NCI-H187 (cell line): ENCODE results near the gene ZNF718.
"Not testable (repeated sequence)": the region's sequence is repeated elsewhere in the genome, so short reads cannot be mapped to it uniquely, and the experiment has no call there.

ENCODE experiments used
- DNase-seq, 2 experiments: peaks; one replicate each; lab custom pipeline; 2025; lab: John Stamatoyannopoulos, UW

ZNF718 gene

GRCh38 chr4:161496-162284 is 37.4 kb downstream of the ZNF718 start:
- no peak for DNase-seq

DNA sequence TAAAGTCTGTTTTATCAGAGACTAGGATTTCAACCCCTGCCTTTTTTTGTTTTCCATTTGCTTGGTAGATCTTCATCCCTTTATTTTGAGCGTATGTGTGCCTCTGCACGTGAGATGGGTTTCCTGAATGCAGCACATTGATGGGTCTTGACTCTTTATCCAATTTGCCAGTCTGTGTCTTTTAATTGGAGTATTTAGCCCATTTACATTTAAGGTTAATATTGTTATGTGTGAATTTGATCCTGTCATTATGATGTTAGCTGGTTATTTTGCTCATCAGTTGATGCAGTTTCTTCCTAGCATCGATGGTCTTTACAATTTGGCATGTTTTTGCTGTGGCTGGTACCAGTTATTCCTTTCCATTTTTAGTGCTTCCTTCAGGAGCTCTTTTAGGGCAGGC is 45.3 kb downstream of the ZNF718 start:
- not testable (repeated sequence) for DNase-seq

DNA sequence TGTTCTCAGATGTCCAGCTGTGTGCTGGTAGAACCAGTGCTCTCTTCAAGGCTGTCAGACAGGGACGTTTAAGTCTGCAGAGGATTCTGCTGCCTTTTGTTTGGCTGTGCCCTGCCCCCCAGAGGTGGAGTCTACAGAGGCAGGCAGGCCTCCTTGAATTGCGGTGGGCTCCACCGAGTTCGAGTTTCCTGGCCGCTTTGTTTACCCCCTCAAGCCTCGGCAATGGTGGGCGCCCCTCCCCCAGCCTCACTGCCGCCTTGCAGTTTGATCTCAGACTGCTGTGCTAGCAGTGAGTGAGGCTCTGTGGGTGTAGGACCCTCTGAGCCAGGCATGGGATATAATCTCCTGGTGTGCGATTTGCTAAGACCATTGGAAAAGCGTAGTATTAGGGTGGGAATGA is 47.0 kb downstream of the ZNF718 start:
- not testable (repeated sequence) for DNase-seq

DNA sequence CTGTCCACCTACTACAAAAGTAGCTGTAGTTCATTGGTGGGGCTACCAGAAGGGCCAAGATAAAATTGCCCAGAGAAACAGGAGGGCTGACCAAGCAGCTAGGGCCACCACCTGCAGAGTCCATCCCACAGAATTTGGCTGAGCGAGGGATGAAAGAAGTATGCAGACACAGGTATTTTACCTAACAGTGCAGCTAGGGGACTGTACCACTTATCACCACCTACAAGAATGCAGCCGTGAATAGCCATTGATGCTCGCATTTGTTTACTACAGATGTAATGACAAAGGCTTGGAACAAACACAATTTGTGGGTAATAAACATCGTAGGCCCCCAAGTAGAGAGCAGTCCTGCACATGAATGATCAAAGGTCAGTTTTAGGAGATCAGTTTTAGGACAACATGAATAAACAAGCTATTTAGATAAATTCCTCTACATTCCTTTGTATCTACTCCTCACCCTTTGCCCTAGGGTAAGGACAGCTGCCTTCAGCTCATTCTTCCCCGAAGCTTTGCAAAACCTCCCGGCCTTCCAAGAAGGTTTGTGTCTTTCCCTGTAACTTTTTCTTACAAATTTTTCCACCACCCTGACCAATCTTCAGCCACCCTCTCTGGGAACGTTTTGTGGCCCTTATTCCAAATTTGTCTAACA is 49.5 kb downstream of the ZNF718 start:
- DNase-seq: no peak

- no peak for DNase-seq
Observed at GRCh38 chr4:175986-176385, 51.7 kb downstream of the ZNF718 start.

DNA sequence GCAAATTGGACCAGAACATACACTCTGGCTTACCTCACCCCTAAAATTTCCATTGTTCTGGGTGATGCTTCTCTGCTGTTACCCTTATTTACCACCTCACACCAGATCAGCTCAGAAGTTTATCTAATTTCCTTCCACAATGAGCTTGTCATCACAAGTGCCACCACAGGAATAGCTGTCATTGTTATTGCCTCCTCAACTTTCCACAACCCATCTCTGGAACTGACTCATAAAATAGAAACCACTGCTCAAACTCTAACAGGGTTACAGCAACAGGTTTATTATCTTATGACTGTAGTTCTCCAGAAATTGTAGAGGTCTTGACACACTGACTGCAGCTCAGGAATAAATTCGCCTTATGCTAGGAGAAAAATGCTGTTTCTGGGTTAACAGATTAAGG is 52.7 kb downstream of the ZNF718 start:
- DNase-seq: no peak

DNA sequence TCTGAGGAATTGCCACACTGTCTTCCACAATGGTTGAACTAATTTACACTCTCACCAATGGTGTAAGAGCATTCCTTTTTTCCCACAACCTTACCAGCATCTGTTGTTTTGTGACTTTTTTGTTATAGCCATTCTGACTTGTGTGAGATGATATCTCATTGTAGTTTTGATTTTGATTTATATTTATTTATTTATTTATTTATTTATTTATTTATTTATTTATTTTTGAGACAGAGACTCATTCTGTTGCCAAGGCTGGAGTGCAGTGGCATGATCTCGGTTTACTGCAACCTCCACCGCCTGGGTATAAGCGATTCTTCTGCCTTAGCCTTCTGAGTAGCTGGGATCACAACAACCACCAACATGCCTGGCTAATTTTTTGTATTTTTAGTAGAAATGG is 57.9 kb downstream of the ZNF718 start:
- DNase-seq: not testable (repeated sequence)

DNA sequence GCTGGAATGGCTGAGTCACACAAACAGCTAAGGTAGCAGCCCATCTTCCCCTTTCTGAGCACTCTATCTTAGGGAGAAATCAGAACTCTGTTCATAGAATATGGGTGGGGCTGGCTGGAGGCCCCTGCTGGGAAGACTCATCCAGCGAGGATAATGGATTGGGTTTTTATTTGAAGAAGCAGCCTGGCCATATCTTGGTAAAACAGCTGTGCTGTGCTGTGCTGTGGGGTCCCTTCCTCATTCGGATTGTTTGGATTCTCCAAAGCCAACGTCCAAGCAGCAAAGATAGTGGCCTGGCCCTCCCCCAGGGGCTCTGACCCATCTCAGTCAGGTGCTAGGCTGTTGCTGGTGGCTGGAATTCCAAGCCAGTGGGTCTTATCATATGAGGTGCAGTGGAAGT is 63.8 kb downstream of the ZNF718 start:
- no peak for DNase-seq

GRCh38 chr4:195159-195558 is 70.9 kb downstream of the ZNF718 start:
- DNase-seq: not testable (repeated sequence)

GRCh38 chr4:200936-201335 is 76.6 kb downstream of the ZNF718 start:
- DNase-seq: no peak

GRCh38 chr4:202822-203221 is 78.5 kb downstream of the ZNF718 start:
- DNase-seq: not testable (repeated sequence)

GRCh38 chr4:205097-205756 is 80.9 kb downstream of the ZNF718 start:
- no peak for DNase-seq

DNA sequence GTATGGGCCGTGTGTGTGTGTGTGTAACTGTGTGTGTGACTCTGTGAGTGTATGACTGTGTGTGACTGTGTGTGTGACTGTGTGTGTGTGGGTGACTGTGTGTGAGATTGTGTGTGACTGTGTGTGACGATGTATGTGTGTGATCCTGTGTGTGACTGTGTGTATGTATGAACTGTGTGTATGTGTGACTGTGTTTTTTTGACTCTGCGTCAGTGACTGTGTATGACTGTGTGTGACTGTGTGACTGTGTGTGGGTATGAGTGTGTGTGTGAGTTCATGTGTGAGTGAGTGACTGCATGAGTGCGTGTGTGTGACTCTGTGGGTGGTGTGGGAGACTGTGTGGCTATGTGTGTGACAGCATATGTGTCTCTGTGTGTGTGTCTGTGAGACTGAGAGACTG is 81.8 kb downstream of the ZNF718 start:
- no peak for DNase-seq

DNA sequence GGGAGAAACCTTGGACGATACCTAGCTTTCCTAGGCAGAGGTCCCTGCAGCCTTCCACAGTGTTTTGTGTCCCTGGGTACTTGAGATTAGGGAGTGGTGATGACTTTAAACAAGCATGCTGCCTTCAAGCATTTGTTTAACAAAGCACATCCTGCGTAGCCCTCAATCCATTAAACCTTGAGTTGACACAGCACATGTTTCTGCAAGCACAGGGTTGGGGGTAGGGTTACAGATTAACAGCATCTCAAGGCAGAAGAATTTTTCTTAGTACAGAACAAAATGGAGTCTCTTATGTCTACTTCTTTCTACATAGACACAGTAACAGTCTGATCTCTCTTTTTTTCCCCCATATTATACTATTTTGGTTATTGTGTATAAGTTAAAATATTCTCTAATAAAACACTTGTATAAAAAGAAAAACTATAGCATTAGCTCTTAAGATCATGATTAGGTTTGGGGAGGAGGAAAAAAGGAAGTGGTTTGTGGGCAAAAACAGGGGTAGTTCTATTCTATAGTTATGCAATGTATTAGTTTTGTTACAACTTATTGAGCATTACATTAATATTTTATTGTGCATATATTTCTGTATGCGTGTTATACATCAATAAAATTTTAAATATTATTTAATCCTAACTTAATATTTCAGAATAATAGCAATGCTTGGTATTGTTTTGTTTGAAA is 84.3 kb downstream of the ZNF718 start:
- not testable (repeated sequence) for DNase-seq

DNA sequence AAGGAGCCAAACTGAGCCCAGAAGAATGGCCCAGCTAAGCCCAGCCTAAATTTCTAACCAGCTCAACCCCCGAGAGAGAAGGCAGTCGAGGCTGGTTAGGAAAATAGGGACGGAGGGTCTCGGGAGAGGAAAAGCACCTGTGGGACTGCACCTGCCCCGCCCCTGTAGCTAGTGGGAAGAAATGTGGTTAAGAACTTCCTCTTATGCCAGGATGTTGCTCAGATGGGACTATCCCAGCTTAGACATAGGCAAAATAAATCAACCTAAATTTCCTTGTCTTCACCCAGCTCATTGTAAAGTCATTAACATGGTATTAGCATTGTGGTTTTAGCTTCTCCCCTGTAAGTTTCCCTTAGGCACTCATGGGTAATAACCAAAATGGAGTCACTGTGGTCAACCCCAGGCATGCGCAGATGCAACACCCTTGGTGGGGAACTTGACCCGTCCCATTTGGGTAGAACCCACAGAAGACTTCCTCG is 86.8 kb downstream of the ZNF718 start:
- DNase-seq: no peak

DNA sequence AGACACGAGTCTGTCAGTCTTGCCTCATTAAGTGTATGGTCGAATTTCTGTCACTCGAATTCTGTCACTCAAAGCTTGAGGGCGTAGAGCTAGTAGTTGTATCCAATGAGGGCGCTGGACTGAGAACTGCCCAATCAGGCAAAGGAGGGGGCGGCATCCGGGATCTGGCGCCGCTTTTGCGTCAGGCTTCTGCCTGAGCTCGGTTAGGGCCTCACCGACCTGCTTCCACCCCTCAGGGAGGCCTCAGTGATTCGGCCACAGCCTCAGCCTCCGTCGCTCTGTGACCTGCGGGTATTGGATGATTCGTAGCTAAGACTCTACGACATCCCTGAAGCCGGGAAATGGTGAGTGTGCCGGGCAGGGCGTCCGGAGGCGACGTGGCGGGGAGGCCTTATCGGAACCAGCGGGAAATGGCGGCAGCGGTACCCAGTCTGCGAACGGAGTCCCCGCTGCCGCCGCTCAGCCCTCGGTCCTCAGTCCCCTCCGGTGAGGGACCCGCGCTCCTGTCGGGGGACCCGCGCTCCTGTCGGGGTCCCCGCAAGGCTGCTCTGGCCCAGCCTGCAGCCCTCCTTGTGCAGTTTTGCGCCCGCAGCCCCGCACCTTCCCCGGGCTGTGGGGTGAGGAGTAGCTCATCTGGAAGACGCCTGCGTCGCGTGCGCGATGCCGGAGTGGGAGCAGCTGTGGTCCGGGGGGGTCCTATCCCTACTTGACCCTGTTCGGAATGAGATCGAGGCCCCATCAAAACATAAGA is 88.3 kb downstream of the ZNF718 start:
- no peak for DNase-seq

- not testable (repeated sequence) for DNase-seq
Observed at GRCh38 chr4:213189-213535, 88.9 kb downstream of the ZNF718 start.
